WTC11 (cell line): ENCODE data around the gene KNOP1. TPM values are rescaled to one million over a fixed set of nuclear protein-coding genes. Genes with fewer than 3 reads are reported as not detected.

Experiments used
- ATAC-seq: fragments of 200-7000 bp; cut with Tn5 transposase; 2 replicates; pipeline ENCODE4 v1.10.0; 2021; ENCODE audit warnings: mild to moderate bottlenecking, moderate library complexity
- CTCF ChIA-PET: fragments of 300-600 bp; sonication (Branson Sonifier 250); formaldehyde crosslinking; loops from one replicate; lab custom pipeline; 2021; ENCODE audit warnings: antibody characterized with exemption; lab: Charles Lee
- POLR2A ChIA-PET: fragments of 350-600 bp; sonication (Branson Sonifier 250); formaldehyde crosslinking; loops from one replicate; lab custom pipeline; 2021; ENCODE audit warnings: antibody characterized with exemption; lab: Charles Lee
- DNase-seq: peaks from one replicate; pipeline ENCODE4 v3.0.0; 2021; ENCODE audit warnings: low spot score
- H3K27ac Mint-ChIP-seq: 2 replicates; pipeline ENCODE4 v1.8.0; 2021; ENCODE audit warnings: mixed read lengths
- H3K27me3 Mint-ChIP-seq: 2 replicates; pipeline ENCODE4 v1.8.0; 2021; ENCODE audit warnings: low read depth, mild to moderate bottlenecking, moderate library complexity, mixed read lengths
- H3K36me3 Mint-ChIP-seq: 2 replicates; pipeline ENCODE4 v1.8.0; 2021; ENCODE audit warnings: mixed read lengths
- H3K4me1 Mint-ChIP-seq: 2 replicates; pipeline ENCODE4 v1.8.0; 2022; ENCODE audit warnings: mixed read lengths
- H3K4me3 Mint-ChIP-seq: 2 replicates; pipeline ENCODE4 v1.8.0; 2021; ENCODE audit warnings: mild to moderate bottlenecking, moderate library complexity, mixed read lengths
- H3K9me3 Mint-ChIP-seq: 2 replicates; pipeline ENCODE4 v1.8.0; 2021; ENCODE audit warnings: mixed read lengths
- ARID4B ChIP-seq: sonication (generic); formaldehyde crosslinking; IDR thresholded peaks from 2 replicates; pipeline ENCODE4 v1.8.0; 2023; ENCODE audit warnings: missing genetic modification reagents, mild to moderate bottlenecking, borderline replicate concordance
- ATF6 ChIP-seq: sonication (generic); formaldehyde crosslinking; IDR thresholded peaks from 2 replicates; pipeline ENCODE4 v1.8.1; 2023; ENCODE audit warnings: mild to moderate bottlenecking, missing genetic modification reagents
- FOXP1 ChIP-seq: sonication (generic); formaldehyde crosslinking; IDR thresholded peaks from 2 replicates; pipeline ENCODE4 v1.8.0; 2022; ENCODE audit warnings: missing genetic modification reagents, mild to moderate bottlenecking, moderate library complexity, borderline replicate concordance
- JUN ChIP-seq: sonication (generic); formaldehyde crosslinking; IDR thresholded peaks from 2 replicates; pipeline ENCODE4 v1.8.0; 2023; ENCODE audit warnings: mild to moderate bottlenecking, missing genetic modification reagents
- KAT7 ChIP-seq: sonication (generic); formaldehyde crosslinking; IDR thresholded peaks from 2 replicates; pipeline ENCODE4 v1.8.1; 2023; ENCODE audit warnings: missing genetic modification reagents, mild to moderate bottlenecking, borderline replicate concordance
- MXD4 ChIP-seq: fragments of 250-450 bp; sonication (Bioruptor Pico); IDR thresholded peaks from 2 replicates; pipeline ENCODE4 v1.8.0; 2021; ENCODE audit warnings: mild to moderate bottlenecking, moderate library complexity, borderline replicate concordance
- NFATC4 ChIP-seq: fragments of 250-450 bp; sonication (Bioruptor Pico); IDR thresholded peaks from 2 replicates; pipeline ENCODE4 v1.9.0; 2021; ENCODE audit warnings: mild to moderate bottlenecking
- OVOL2 ChIP-seq: fragments of 250-450 bp; sonication (Bioruptor Pico); IDR thresholded peaks from 2 replicates; pipeline ENCODE4 v1.9.0; 2021; ENCODE audit warnings: mild to moderate bottlenecking, borderline replicate concordance
- SOX15 ChIP-seq: fragments of 250-450 bp; sonication (Bioruptor Pico); IDR thresholded peaks from 2 replicates; pipeline ENCODE4 v1.9.0; 2021; ENCODE audit warnings: mild to moderate bottlenecking
- ZMAT4 ChIP-seq: fragments of 250-450 bp; sonication (Bioruptor Pico); IDR thresholded peaks from 2 replicates; pipeline ENCODE4 v1.9.0; 2021; ENCODE audit warnings: mild to moderate bottlenecking
- ZNF121 ChIP-seq: sonication (generic); formaldehyde crosslinking; IDR thresholded peaks from 2 replicates; pipeline ENCODE4 v1.8.0; 2023; ENCODE audit warnings: missing genetic modification reagents
- ZNF138 ChIP-seq: sonication (generic); formaldehyde crosslinking; conservative IDR thresholded peaks from 2 replicates; pipeline ENCODE4 v1.8.1; 2022; ENCODE audit warnings: mild to moderate bottlenecking, moderate library complexity, missing genetic modification reagents
- ZNF263 ChIP-seq: sonication (generic); formaldehyde crosslinking; IDR thresholded peaks from 2 replicates; pipeline ENCODE4 v1.8.1; 2022; ENCODE audit warnings: low read depth, mild to moderate bottlenecking, moderate library complexity, missing genetic modification reagents
- ZNF423 ChIP-seq: fragments of 250-450 bp; sonication (Bioruptor Pico); IDR thresholded peaks from 2 replicates; pipeline ENCODE4 v2.1.2; 2022; ENCODE audit warnings: mild to moderate bottlenecking, moderate library complexity
- ZNF425 ChIP-seq: fragments of 250-450 bp; sonication (Bioruptor Pico); conservative IDR thresholded peaks from 2 replicates; pipeline ENCODE4 v1.9.0; 2021; ENCODE audit warnings: mild to moderate bottlenecking
- ZNF532 ChIP-seq: fragments of 250-450 bp; sonication (Bioruptor Pico); IDR thresholded peaks from 2 replicates; pipeline ENCODE4 v1.9.0; 2021; ENCODE audit warnings: mild to moderate bottlenecking, borderline replicate concordance
- total RNA-seq: library from RNA; stranded (reverse); gene quantifications from 3 replicates; pipeline ENCODE4 v1.2.3, GENCODE V29; 2021

The KNOP1 gene
- total RNA-seq, 1 experiment from 2014 or later: 102 TPM

- Mint-ChIP-seq H3K27me3 (no peaks in the 10 kb centered on the region), H3K9me3 (peaks cover under 1% of the 10 kb centered on the region; the same call in 1 of the 2 replicates), H3K4me1 (peaks cover 8% of the 10 kb centered on the region), H3K4me3 (no peak overlapping the region), H3K27ac (peak overlapping the region; percentile 39; the same call in 1 of the 2 replicates), H3K36me3 (peaks cover 88% of the 10 kb centered on the region)
- POLR2A ChIA-PET: no interaction called here
- no peak for TF ChIP-seq KAT7 (CRISPR knock-in tag)
- no peak for TF ChIP-seq FOXP1
- no peak for TF ChIP-seq ZNF263
- TF ChIP-seq MXD4 (CRISPR knock-in tag): no peak
- no peak for TF ChIP-seq ZNF423 (CRISPR knock-in tag)
- no peak for TF ChIP-seq NFATC4 (CRISPR knock-in tag)
- TF ChIP-seq SOX15 (CRISPR knock-in tag): no peak
- TF ChIP-seq ZNF121 (CRISPR knock-in tag): no peak
- no peak for TF ChIP-seq ARID4B (CRISPR knock-in tag)
- TF ChIP-seq ZMAT4 (CRISPR knock-in tag): no peak
- ATAC-seq (no peak), DNase-seq (no peak)
- CTCF ChIA-PET: interaction anchor here (1.5 kb wide), 1 partner anchor 23 kb away, joined by 5 read pairs; no protein-coding TSS in a partner anchor
Observed at GRCh38 chr16:19703172-19703889, 14.7 kb downstream of the KNOP1 start.

- ATAC-seq: no peak
- no peak for DNase-seq
- TF ChIP-seq ZNF425 (CRISPR knock-in tag): no peak
- TF ChIP-seq OVOL2 (CRISPR knock-in tag): no peak
- no peak for TF ChIP-seq ZNF138 (CRISPR knock-in tag)
- TF ChIP-seq ATF6 (CRISPR knock-in tag): no peak
- TF ChIP-seq JUN (CRISPR knock-in tag): no peak
- no peak for TF ChIP-seq ZNF532 (CRISPR knock-in tag)
- TF ChIP-seq, all 79 proteins: peak for 0
- CTCF ChIA-PET: no interaction called here
- Mint-ChIP-seq H3K27ac (no peak overlapping the region), H3K4me1 (no peaks in the 10 kb centered on the region), H3K27me3 (no peaks in the 10 kb centered on the region), H3K36me3 (peaks cover 87% of the 10 kb centered on the region), H3K9me3 (peaks cover 3% of the 10 kb centered on the region; the same call in 1 of the 2 replicates), H3K4me3 (no peak overlapping the region)
- POLR2A ChIA-PET: no interaction called here
Observed at GRCh38 chr16:19701091-19701490, 16.9 kb downstream of the KNOP1 start.
